UCSD-AML1 (cell line): Measurements from ENCODE around the gene PLK1.
A peak's percentile ranks its signal among the peaks of the same experiment; 100 is the strongest.
"Not testable (repeated sequence)": the region's sequence is repeated elsewhere in the genome, so short reads cannot be mapped to it uniquely, and the experiment has no call there.

Experiments used
- DNase-seq: peaks from one replicate; lab custom pipeline; 2025; ENCODE audit not compliant: unreplicated experiment; lab: John Stamatoyannopoulos, UW

PLK1 gene

GRCh38 chr16:23678430-23679273, at the start of gene PLK1:
TSS of gene PLK1 (plus strand) at chr16:23678889. CDS start at chr16:23678933, 44 bp downstream.
- peak; percentile 79 for DNase-seq

GRCh38 chr16:23629516-23629915, 49.2 kb upstream of the PLK1 start:
- DNase-seq: no peak

- DNase-seq: not testable (repeated sequence)
Observed at GRCh38 chr16:23631874-23632273, 46.8 kb upstream of the PLK1 start.

- no peak for DNase-seq
Observed at GRCh38 chr16:23634461-23635036, 44.1 kb upstream of the PLK1 start.

GRCh38 chr16:23635958-23636357, 42.7 kb upstream of the PLK1 start:
- no peak for DNase-seq

GRCh38 chr16:23640615-23640930, 38.1 kb upstream of the PLK1 start:
- no peak for DNase-seq

- peak; percentile 94 for DNase-seq
Observed at GRCh38 chr16:23640931-23641765, 37.5 kb upstream of the PLK1 start, which contains the start of the genes DCTN5 and PALB2. TSS of gene DCTN5 (plus strand) at chr16:23641466. CDS start at chr16:23641543, 77 bp downstream. TSS of gene PALB2 (minus strand) at chr16:23641310. CDS start at chr16:23641157, 153 bp downstream.

GRCh38 chr16:23642246-23642774, 36.4 kb upstream of the PLK1 start:
- DNase-seq: no peak

GRCh38 chr16:23650674-23651416, 27.8 kb upstream of the PLK1 start:
- no peak for DNase-seq

GRCh38 chr16:23651943-23652468, 26.7 kb upstream of the PLK1 start:
- DNase-seq: no peak

GRCh38 chr16:23663918-23664317, 14.8 kb upstream of the PLK1 start:
- DNase-seq: no peak

GRCh38 chr16:23666571-23667354, 11.9 kb upstream of the PLK1 start:
- DNase-seq: no peak

- no peak for DNase-seq
Observed at GRCh38 chr16:23667355-23667659, 11.4 kb upstream of the PLK1 start.

GRCh38 chr16:23668225-23668624, 10.5 kb upstream of the PLK1 start:
- no peak for DNase-seq

- no peak for DNase-seq
Observed at GRCh38 chr16:23668873-23669272, 9.8 kb upstream of the PLK1 start.

GRCh38 chr16:23670137-23670776, 8.4 kb upstream of the PLK1 start:
- no peak for DNase-seq

- no peak for DNase-seq
Observed at GRCh38 chr16:23673971-23674614, 4.6 kb upstream of the PLK1 start.

- no peak for DNase-seq
Observed at GRCh38 chr16:23676924-23677480, 1.7 kb upstream of the PLK1 start.
